ENCODE results near the gene ZNF836.

DNA sequence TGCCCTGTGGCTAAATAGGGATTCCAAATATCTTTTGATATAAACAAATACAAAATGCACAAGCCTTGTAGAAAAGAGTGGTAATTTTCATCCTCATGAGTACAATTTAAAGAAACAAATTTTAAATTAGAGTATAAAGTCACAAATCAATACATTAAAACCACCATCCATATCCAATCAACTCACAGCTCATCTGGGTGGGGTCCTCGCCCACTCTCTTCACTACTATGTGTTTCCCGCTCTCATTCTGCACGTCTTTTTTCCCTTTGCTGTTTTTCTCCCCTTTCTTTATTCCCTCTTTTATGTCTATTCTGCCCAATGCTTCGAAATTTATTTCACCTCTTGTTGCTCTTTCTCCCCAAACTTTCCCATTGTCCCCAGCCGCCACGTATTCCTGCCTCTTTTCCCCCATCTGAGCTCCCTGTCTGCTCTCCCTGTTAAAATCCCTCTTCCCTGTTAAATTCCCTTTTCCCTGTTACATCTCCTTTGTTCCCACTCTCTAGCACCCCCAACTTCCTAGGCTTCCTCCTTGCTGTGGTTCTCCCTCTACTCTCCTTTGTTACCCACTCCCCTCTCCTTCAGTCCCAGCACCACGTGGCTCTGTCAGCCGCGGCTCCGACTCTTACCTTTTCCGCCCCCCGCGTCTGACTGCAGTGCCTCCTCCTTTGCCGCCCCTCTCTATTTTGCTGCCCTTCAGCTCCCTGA lies 33.0 kb downstream of the ZNF836 start:
- TF ChIP-seq, protein P1, sequence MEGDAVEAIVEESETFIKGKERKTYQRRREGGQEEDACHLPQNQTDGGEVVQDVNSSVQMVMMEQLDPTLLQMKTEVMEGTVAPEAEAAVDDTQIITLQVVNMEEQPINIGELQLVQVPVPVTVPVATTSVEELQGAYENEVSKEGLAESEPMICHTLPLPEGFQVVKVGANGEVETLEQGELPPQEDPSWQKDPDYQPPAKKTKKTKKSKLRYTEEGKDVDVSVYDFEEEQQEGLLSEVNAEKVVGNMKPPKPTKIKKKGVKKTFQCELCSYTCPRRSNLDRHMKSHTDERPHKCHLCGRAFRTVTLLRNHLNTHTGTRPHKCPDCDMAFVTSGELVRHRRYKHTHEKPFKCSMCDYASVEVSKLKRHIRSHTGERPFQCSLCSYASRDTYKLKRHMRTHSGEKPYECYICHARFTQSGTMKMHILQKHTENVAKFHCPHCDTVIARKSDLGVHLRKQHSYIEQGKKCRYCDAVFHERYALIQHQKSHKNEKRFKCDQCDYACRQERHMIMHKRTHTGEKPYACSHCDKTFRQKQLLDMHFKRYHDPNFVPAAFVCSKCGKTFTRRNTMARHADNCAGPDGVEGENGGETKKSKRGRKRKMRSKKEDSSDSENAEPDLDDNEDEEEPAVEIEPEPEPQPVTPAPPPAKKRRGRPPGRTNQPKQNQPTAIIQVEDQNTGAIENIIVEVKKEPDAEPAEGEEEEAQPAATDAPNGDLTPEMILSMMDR (IDR thresholded peaks at IDR 0.05) = no peak
- no peak for TF ChIP-seq POLR2A (IDR thresholded peaks at IDR 0.05)

All from heart left ventricle (tissue), 13 donors.